IMR-90 (cell line): ENCODE measurements around the gene RIMS1. TPM values are rescaled to one million over a fixed set of nuclear protein-coding genes. Genes with fewer than 3 reads are reported as not detected.

Source experiments
- ATAC-seq: fragments of 200-7000 bp; cut with Tn5 transposase; 2 replicates; pipeline ENCODE4 v1.9.1; 2020; ENCODE audit warnings: low read depth, mild to moderate bottlenecking, moderate library complexity
- BruUV-seq: library from RNA; stranded (reverse); fragments of 400-500 nt; replicated peaks from 2 replicates; lab custom pipeline; 2021; lab: Mats Ljungman, UMichigan
- CTCF ChIA-PET: fragments of 300-600 bp; formaldehyde crosslinking; extraction: SDS; loops from one replicate; lab custom pipeline; 2021; ENCODE audit warnings: antibody characterized with exemption; lab: Yijun Ruan, JAX
- POLR2A ChIA-PET: fragments of 300-600 bp; sonication (Branson Sonifier 250); formaldehyde crosslinking; loops from one replicate; lab custom pipeline; 2022; ENCODE audit warnings: antibody characterized with exemption; ENCODE audit not compliant: unreplicated experiment; lab: Charles Lee
- DNase-seq: peaks from one replicate; pipeline ENCODE4 v3.0.0; 2013
- H2AFZ ChIP-seq: replicated peaks from 2 replicates; pipeline ENCODE3; 2013; ENCODE audit warnings: low read length, mild to moderate bottlenecking; ENCODE audit not compliant: poor library complexity
- H2AK5ac ChIP-seq: 2 replicates; pipeline ENCODE4 v1.6.1; 2013; ENCODE audit warnings: low read depth, low read length, inconsistent platforms
- H2AK9ac ChIP-seq: replicated peaks from 2 replicates; pipeline ENCODE3; 2013; ENCODE audit warnings: mild to moderate bottlenecking, low read depth, low read length, moderate library complexity; ENCODE audit not compliant: poor library complexity
- H2BK120ac ChIP-seq: 2 replicates; pipeline ENCODE4 v1.6.1; 2013; ENCODE audit warnings: low read depth, low read length, inconsistent platforms
- H2BK15ac ChIP-seq: 3 replicates; pipeline ENCODE4 v1.6.1; 2013; ENCODE audit warnings: low read depth, low read length, inconsistent platforms
- H2BK20ac ChIP-seq: 2 replicates; pipeline ENCODE4 v1.6.1; 2013; ENCODE audit warnings: low read depth, mild to moderate bottlenecking, inconsistent platforms, low read length, moderate library complexity
- H2BK5ac ChIP-seq: 2 replicates; pipeline ENCODE4 v1.6.1; 2013; ENCODE audit warnings: mild to moderate bottlenecking, low read depth, low read length, inconsistent platforms; ENCODE audit not compliant: poor library complexity, severe bottlenecking
- H3K14ac ChIP-seq: replicated peaks from 2 replicates; pipeline ENCODE4 v1.6.1; 2013; ENCODE audit warnings: low read depth, low read length, inconsistent platforms
- H3K18ac ChIP-seq: 2 replicates; pipeline ENCODE4 v1.6.1; 2013; ENCODE audit warnings: low read depth, low read length, control low read depth
- H3K23ac ChIP-seq: 2 replicates; pipeline ENCODE4 v1.6.1; 2013; ENCODE audit warnings: low read depth, low read length, inconsistent platforms
- H3K27ac ChIP-seq: 2 replicates; pipeline ENCODE4 v1.5.1; 2013; ENCODE audit warnings: mild to moderate bottlenecking, control low read depth, low read length; ENCODE audit not compliant: insufficient read depth
- H3K27me3 ChIP-seq: 2 replicates; pipeline ENCODE4 v1.6.1; 2013; ENCODE audit warnings: low read length; ENCODE audit not compliant: control insufficient read depth, insufficient read depth
- H3K36me3 ChIP-seq: 2 replicates; pipeline ENCODE4 v1.6.1; 2013; ENCODE audit warnings: low read length, mixed read lengths; ENCODE audit not compliant: control insufficient read depth, insufficient read depth
- H3K4ac ChIP-seq: 2 replicates; pipeline ENCODE4 v1.6.1; 2013; ENCODE audit warnings: low read depth, low read length, inconsistent platforms
- H3K4me1 ChIP-seq: 2 replicates; pipeline ENCODE4 v1.6.1; 2013; ENCODE audit warnings: low read length, mixed read lengths; ENCODE audit not compliant: control insufficient read depth, insufficient read depth
- H3K4me2 ChIP-seq: 2 replicates; pipeline ENCODE4 v1.6.1; 2013; ENCODE audit warnings: low read depth, mild to moderate bottlenecking, control low read depth, low read length, moderate library complexity
- H3K4me3 ChIP-seq: 2 replicates; pipeline ENCODE4 v1.5.1; 2013; ENCODE audit warnings: low read depth, mild to moderate bottlenecking, control low read depth, low read length, moderate library complexity; ENCODE audit not compliant: insufficient read depth
- H3K56ac ChIP-seq: 2 replicates; pipeline ENCODE4 v1.6.1; 2013; ENCODE audit warnings: low read length, inconsistent platforms; ENCODE audit not compliant: insufficient read depth; ENCODE audit errors: extremely low read depth
- H3K79me1 ChIP-seq, 2 experiments: 2 replicates each; pipeline ENCODE4 v1.6.1; 2013; ENCODE audit warnings: low read length in 2 of 2, inconsistent platforms in 1 of 2, low read depth in 1 of 2
- H3K9ac ChIP-seq: 2 replicates; pipeline ENCODE4 v1.6.1; 2013; ENCODE audit warnings: low read depth, low read length, control low read depth
- H3K9me1 ChIP-seq: 2 replicates; pipeline ENCODE4 v1.6.1; 2013; ENCODE audit warnings: low read length, inconsistent platforms; ENCODE audit not compliant: insufficient read depth
- H3K9me3 ChIP-seq: 2 replicates; pipeline ENCODE4 v1.6.1; 2013; ENCODE audit warnings: low read length; ENCODE audit not compliant: control insufficient read depth, insufficient read depth
- H4K20me1 ChIP-seq: 2 replicates; pipeline ENCODE4 v1.6.1; 2013; ENCODE audit warnings: low read length, inconsistent platforms; ENCODE audit not compliant: insufficient read depth
- H4K5ac ChIP-seq: 2 replicates; pipeline ENCODE4 v1.6.1; 2013; ENCODE audit warnings: mild to moderate bottlenecking, low read depth, low read length, control low read depth
- H4K8ac ChIP-seq, 2 experiments: 2 replicates each; pipeline ENCODE4 v1.6.1; 2013; ENCODE audit warnings: low read depth in 2 of 2, low read length in 2 of 2, control low read depth in 1 of 2, inconsistent platforms in 1 of 2
- H4K91ac ChIP-seq: 2 replicates; pipeline ENCODE4 v1.6.1; 2013; ENCODE audit warnings: low read depth, low read length, inconsistent platforms; ENCODE audit not compliant: insufficient read depth
- CEBPB ChIP-seq: IDR thresholded peaks from 2 replicates; pipeline ENCODE4 v1.6.1; 2012; ENCODE audit warnings: low read depth, low read length, improper control_type of control experiment
- CTCF ChIP-seq: conservative IDR thresholded peaks from 2 replicates; pipeline ENCODE4 v1.5.1; 2012; ENCODE audit warnings: mild to moderate bottlenecking, low read depth, low read length, improper control_type of control experiment
- ELK1 ChIP-seq: fragments of 150-350 bp; IDR thresholded peaks from 2 replicates; pipeline ENCODE4 v1.6.1; 2016; ENCODE audit warnings: low read depth, mild to moderate bottlenecking, low read length, moderate library complexity, borderline replicate concordance
- RFX5 ChIP-seq: IDR thresholded peaks from 2 replicates; pipeline ENCODE4 v1.8.0; 2012; ENCODE audit warnings: low read depth, mild to moderate bottlenecking, low read length, moderate library complexity
- WGBS, 2 experiments: methylation state at CpG; one replicate each; pipeline versions ENCODE4 v1.1.5 to v1.1.7; 2013; ENCODE audit warnings: missing lambda C conversion rate in 2 of 2; ENCODE audit not compliant: insufficient read length in 1 of 2; ENCODE audit errors: extremely low coverage in 2 of 2; 5-methylcytosine and 5-hydroxymethylcytosine counted together
- dilution Hi-C: fragments of 300-500 bp; cut with HindIII; formaldehyde crosslinking; loops from one replicate; pipeline ENCODE4 v1.14.3; 2018; ENCODE audit warnings: low sequenced_read_pairs; ENCODE audit not compliant: unreplicated experiment
- in situ Hi-C: fragments of 300-500 bp; cut with MboI; formaldehyde crosslinking; loops from 3 replicates; pipeline ENCODE4 v1.14.3; 2019; ENCODE audit warnings: low sequenced_read_pairs, inconsistent platforms, mixed read lengths
- intact Hi-C: fragments of 100-400 bp; cut with micrococcal nuclease; formaldehyde crosslinking; loops from 2 replicates; pipeline ENCODE4 v1.10.0; 2022
- polyA plus RNA-seq, 3 experiments: library from polyadenylated mRNA; depleted of rRNA; stranded (reverse); fragments of >200 nt; gene quantifications; 2 replicates each; pipeline ENCODE4 v1.2.3, GENCODE V29; 2012; ENCODE audit warnings: low replicate concordance in 1 of 3
- total RNA-seq: library from RNA; depleted of rRNA; stranded (reverse); fragments of >200 nt; gene quantifications from 2 replicates; pipeline ENCODE4 v1.2.3, GENCODE V29; 2012

Gene RIMS1
- total and polyA plus RNA-seq, 2 of the 4 experiments (the other 2 are of a cell fraction): 0.44 to 3.8 TPM

- Histone ChIP-seq H3K27me3 (no peaks in the 10 kb centered on the region; the same call in 1 of the 2 replicates), H3K4me1 (peaks cover 1% of the 10 kb centered on the region), H3K4me2 (no peak overlapping the region), H2AK9ac (no peak overlapping the region), H4K8ac (no peak overlapping the region), H3K23ac (no peak overlapping the region), H3K27ac (no peak overlapping the region), H4K91ac (no peak overlapping the region), H3K9ac (no peak overlapping the region), H4K20me1 (no peaks in the 10 kb centered on the region), H3K4me3 (no peak overlapping the region), H2BK120ac (no peak overlapping the region), H3K14ac (no peak overlapping the region), H3K18ac (no peak overlapping the region), H2AK5ac (no peak overlapping the region), H2BK15ac (no peak overlapping the region), H2BK20ac (no peak overlapping the region), H2AFZ (no peak overlapping the region), H3K79me1 (no peaks in the 10 kb centered on the region), H3K36me3 (no peaks in the 10 kb centered on the region), H2BK5ac (no peak overlapping the region), H3K4ac (no peak overlapping the region), H3K9me3 (no peaks in the 10 kb centered on the region), H3K56ac (no peak overlapping the region), H3K9me1 (no peaks in the 10 kb centered on the region), H4K5ac (no peak overlapping the region)
- in situ Hi-C loops (loop anchor here (25.0 kb wide), 1 partner anchor 455 kb away; no protein-coding TSS in a partner anchor), intact Hi-C loops (loop anchor here (10.0 kb wide), 1 partner anchor 112 kb away; no protein-coding TSS in a partner anchor), dilution Hi-C loops (no loop called here)
- no peak for ATAC-seq
- no CpG with 5 or more reads among the region's 1 CpG for WGBS, 2 experiments
- no TSS peak for BruUV-seq
- POLR2A ChIA-PET: no interaction called here
- CTCF ChIA-PET: no interaction called here
- TF ChIP-seq CTCF (no peak), RFX5 (no peak), CEBPB (no peak; the same call in 1 of the 2 replicates), ELK1 (no peak)
- no peak for DNase-seq
Observed at GRCh38 chr6:72132427-72132826, 246.1 kb downstream of the RIMS1 start.
